ENCODE results near the gene FARS2.

DNA sequence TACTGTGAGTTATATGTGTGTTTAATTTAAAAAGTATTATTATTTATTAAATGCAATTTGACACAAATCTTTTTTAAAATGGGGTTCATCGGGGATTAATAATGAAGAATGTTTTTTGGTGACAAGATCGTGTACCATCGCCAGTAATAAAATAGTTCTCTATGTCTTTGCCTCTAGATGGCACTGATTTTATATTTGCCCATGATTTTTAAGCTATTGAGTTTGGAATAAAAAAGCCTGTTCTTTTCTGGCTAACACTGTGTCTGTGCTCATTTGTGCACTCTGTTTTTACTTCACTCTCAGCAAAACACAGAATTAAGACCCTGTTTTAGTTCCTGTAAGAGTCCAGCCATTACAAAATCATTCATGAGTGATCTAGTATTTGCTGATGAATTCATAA is 127.0 kb downstream of the FARS2 start:
- TF ChIP-seq, protein P1, sequence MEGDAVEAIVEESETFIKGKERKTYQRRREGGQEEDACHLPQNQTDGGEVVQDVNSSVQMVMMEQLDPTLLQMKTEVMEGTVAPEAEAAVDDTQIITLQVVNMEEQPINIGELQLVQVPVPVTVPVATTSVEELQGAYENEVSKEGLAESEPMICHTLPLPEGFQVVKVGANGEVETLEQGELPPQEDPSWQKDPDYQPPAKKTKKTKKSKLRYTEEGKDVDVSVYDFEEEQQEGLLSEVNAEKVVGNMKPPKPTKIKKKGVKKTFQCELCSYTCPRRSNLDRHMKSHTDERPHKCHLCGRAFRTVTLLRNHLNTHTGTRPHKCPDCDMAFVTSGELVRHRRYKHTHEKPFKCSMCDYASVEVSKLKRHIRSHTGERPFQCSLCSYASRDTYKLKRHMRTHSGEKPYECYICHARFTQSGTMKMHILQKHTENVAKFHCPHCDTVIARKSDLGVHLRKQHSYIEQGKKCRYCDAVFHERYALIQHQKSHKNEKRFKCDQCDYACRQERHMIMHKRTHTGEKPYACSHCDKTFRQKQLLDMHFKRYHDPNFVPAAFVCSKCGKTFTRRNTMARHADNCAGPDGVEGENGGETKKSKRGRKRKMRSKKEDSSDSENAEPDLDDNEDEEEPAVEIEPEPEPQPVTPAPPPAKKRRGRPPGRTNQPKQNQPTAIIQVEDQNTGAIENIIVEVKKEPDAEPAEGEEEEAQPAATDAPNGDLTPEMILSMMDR (IDR thresholded peaks at IDR 0.05), result no peak
- TF ChIP-seq POLR2A (IDR thresholded peaks at IDR 0.05; ENCODE audit: low read depth) (no peak), EP300 (IDR thresholded peaks at IDR 0.05) (no peak)
